ENCODE results near the gene EXOC2.

DNA sequence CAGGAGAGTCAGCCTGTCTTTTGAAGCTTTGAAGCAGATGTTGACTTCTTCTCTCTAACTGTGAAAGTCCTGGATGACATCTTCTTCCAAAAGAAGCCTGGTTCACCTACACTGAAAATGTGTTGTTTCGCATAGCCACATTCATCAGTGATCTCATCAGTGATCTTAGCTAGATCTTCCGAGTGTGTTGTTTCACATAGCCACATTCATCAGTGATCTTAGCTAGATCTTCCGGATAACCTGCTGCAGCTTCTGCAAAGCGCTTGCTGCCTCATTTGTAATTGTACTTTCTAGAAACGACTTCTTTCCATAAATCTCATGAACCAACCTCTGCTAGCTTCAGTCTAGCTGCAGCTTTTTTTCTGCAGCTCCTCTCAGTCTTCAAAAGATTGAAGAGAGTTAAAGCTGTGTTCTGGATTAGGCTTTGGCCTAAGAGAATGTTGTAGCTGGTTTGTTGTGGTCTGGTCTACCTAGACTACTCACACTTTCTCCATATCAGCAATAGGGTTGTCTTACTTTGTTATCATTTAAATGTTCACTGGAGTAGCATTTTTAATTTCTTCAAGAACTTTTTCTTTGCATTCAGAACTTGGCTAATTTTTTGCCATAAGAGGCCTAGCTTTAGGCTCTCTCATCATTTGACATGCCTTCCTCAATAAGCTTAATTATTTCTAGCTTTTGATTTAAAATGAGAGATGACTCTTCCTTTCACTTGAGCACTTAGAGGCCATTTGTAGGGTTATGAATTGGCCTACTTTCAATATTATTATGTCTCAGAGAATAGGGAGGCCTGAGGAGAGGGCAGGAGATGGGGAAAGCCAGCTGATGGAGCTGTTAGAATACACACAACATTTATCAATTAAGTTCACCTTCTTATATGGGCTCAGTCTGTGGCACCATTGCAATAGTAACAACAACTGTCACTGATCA is 48.7 kb upstream of the EXOC2 start:
- TF ChIP-seq HDAC6 (IDR thresholded peaks at IDR 0.05; ENCODE audit: low read depth, low read length) (no peak), ZNF775 (CRISPR knock-in tag; IDR thresholded peaks at IDR 0.05; ENCODE audit: borderline replicate concordance) (no peak), EP300 (IDR thresholded peaks at IDR 0.05; ENCODE audit: low read depth in 2 of 2, low read length in 2 of 2) (no peak), EP300 (CRISPR knock-in tag; IDR thresholded peaks at IDR 0.05; ENCODE audit: borderline replicate concordance) (no peak), ZNF879 (CRISPR knock-in tag; IDR thresholded peaks at IDR 0.05) (no peak), KDM4B (CRISPR knock-in tag; IDR thresholded peaks at IDR 0.05) (no peak), ZFP37 (CRISPR knock-in tag; IDR thresholded peaks at IDR 0.05; ENCODE audit: borderline replicate concordance) (no peak), PCBP1 (IDR thresholded peaks at IDR 0.05; ENCODE audit: borderline replicate concordance, low read depth, low read length) (no peak), SMAD1 (CRISPR knock-in tag; IDR thresholded peaks at IDR 0.05; ENCODE audit: borderline replicate concordance, low read depth) (no peak), KLF9 (CRISPR knock-in tag; IDR thresholded peaks at IDR 0.05; ENCODE audit: low read depth) (no peak), SMAD3 (CRISPR knock-in tag; IDR thresholded peaks at IDR 0.05) (no peak), TEAD3 (CRISPR knock-in tag; optimal IDR thresholded peaks at IDR 0.05; ENCODE audit: borderline replicate concordance) (no peak), ZNF138 (CRISPR knock-in tag; IDR thresholded peaks at IDR 0.05; ENCODE audit: low read depth) (no peak)
- TF ChIP-seq, protein P1, sequence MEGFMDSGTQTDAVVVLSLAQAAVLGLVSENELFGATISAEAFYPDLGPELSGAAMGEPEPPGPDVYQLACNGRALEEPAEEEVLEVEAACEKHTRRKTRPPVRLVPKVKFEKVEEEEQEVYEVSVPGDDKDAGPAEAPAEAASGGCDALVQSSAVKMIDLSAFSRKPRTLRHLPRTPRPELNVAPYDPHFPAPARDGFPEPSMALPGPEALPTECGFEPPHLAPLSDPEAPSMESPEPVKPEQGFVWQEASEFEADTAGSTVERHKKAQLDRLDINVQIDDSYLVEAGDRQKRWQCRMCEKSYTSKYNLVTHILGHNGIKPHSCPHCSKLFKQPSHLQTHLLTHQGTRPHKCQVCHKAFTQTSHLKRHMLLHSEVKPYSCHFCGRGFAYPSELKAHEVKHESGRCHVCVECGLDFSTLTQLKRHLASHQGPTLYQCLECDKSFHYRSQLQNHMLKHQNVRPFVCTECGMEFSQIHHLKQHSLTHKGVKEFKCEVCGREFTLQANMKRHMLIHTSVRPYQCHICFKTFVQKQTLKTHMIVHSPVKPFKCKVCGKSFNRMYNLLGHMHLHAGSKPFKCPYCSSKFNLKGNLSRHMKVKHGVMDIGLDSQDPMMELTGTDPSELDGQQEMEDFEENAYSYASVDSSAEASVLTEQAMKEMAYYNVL (CRISPR knock-in tag; IDR thresholded peaks at IDR 0.05; ENCODE audit: borderline replicate concordance), result no peak

All from HepG2 (cell line).